Peyer's patch (tissue), 4 donors: ENCODE results near the gene KRI1. TPM values are rescaled to one million over a fixed set of nuclear protein-coding genes. Genes with fewer than 3 reads are reported as not detected.

Source experiments
- DNase-seq, 3 donors: peaks; one replicate each; pipeline ENCODE4 v3.0.0-alpha.2; 2017 to 2019
- H3K27ac ChIP-seq, 4 donors: fragments of 200-600 bp; sonication (generic); one replicate each; pipeline ENCODE4 v1.5.1; 2016 to 2019
- H3K27me3 ChIP-seq, 2 donors: fragments of 200-600 bp; sonication (generic); one replicate each; pipeline ENCODE4 v1.5.1; 2019
- H3K36me3 ChIP-seq, 3 donors: fragments of 200-600 bp; sonication (generic); one replicate each; pipeline ENCODE4 v1.5.1; 2016 to 2019
- H3K4me1 ChIP-seq, 4 donors: fragments of 200-600 bp; sonication (generic); one replicate each; pipeline ENCODE4 v1.5.1; 2016 to 2019
- H3K4me3 ChIP-seq, 4 donors: fragments of 200-600 bp; sonication (generic); 1 replicate in 3 of 4; 2 replicates in 1 of 4; pipeline ENCODE4 v1.5.1; 2016 to 2019; ENCODE audit warnings: mild to moderate bottlenecking in 1 of 4
- H3K9me3 ChIP-seq, 4 donors: fragments of 200-600 bp; sonication (generic); one replicate each; pipeline ENCODE4 v1.5.1; 2016 to 2019; ENCODE audit warnings: mild to moderate bottlenecking in 1 of 4
- POLR2A ChIP-seq, 2 donors: fragments of 450-650 bp; IDR thresholded peaks; one replicate each; pipeline ENCODE4 v1.5.1; 2017; ENCODE audit warnings: antibody characterized with exemption in 2 of 2, mild to moderate bottlenecking in 2 of 2, moderate library complexity in 2 of 2
- total RNA-seq, 4 donors: library from RNA; depleted of rRNA; stranded (reverse); fragments of >200 nt; gene quantifications; one replicate each; pipeline ENCODE4 v1.1.0, GENCODE V29; 2016
- TF ChIP-seq, protein P1 (sequence below), 6 experiments: fragments of 450-650 bp in 4 of 6; fragments of 200-600 bp in 2 of 6; sonication (generic) in 1 of 6; IDR thresholded peaks; one replicate each; pipeline ENCODE4 v1.5.1; 2017 to 2019; ENCODE audit warnings: antibody characterized with exemption in 6 of 6, mild to moderate bottlenecking in 3 of 6, moderate library complexity in 1 of 6

Gene KRI1
- total RNA-seq, 4 donors from 2014 or later, result 16.3 to 97.4 (median 20.0) TPM

GRCh38 chr19:10523135-10523636 lies 42.6 kb downstream of the KRI1 start:
- Histone ChIP-seq H3K9me3 (no peaks in the 10 kb centered on the region), H3K4me3 (no peak overlapping the region), H3K4me1 (peaks cover 0 to 8% (median 4%) of the 10 kb centered on the region in 4 donors), H3K27me3 (peaks cover 0 to 5% of the 10 kb centered on the region in 2 donors), H3K27ac (no peak overlapping the region), H3K36me3 (no peaks in the 10 kb centered on the region)
- DNase-seq, result no peak
- TF ChIP-seq, protein P1, sequence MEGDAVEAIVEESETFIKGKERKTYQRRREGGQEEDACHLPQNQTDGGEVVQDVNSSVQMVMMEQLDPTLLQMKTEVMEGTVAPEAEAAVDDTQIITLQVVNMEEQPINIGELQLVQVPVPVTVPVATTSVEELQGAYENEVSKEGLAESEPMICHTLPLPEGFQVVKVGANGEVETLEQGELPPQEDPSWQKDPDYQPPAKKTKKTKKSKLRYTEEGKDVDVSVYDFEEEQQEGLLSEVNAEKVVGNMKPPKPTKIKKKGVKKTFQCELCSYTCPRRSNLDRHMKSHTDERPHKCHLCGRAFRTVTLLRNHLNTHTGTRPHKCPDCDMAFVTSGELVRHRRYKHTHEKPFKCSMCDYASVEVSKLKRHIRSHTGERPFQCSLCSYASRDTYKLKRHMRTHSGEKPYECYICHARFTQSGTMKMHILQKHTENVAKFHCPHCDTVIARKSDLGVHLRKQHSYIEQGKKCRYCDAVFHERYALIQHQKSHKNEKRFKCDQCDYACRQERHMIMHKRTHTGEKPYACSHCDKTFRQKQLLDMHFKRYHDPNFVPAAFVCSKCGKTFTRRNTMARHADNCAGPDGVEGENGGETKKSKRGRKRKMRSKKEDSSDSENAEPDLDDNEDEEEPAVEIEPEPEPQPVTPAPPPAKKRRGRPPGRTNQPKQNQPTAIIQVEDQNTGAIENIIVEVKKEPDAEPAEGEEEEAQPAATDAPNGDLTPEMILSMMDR (IDR thresholded peaks at IDR 0.05), result no peak
- TF ChIP-seq POLR2A (IDR thresholded peaks at IDR 0.05), result no peak

DNA sequence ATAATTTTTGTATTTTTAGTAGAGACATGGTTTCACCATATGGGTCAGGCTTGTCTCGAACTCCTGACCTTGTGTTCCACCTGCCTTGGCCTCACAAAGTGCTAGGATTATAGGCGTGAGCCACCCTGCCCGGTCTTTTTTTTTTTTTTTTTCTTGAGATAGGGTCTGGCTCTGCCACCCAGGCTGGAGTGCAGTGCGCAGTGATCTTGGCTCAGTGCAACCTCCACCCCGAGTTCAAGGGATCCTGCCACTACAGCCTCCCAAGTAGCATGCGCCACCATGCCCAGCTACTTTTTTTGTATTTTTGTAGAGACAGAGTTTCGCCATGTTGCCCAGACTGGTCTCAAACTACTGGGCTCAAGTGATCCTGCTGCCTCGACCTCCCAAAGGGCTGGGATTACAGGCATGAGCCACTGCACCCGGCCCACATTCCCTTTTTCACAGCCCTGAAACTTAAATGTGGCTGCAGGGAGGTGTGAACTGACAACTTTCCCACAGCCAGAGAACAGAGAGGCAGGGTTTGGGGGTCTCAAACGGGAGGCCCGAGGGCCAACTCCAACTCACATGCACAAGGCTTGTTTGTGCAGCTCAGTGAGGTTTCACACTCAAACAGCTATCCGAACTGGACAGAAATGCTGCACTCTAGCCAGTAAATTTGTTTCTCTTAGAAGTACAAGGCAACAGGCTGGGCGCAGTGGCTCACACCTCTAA lies 44.2 kb downstream of the KRI1 start:
- Histone ChIP-seq H3K9me3 (no peaks in the 10 kb centered on the region), H3K4me3 (no peak overlapping the region), H3K4me1 (peaks cover 0 to 23% (median 8%) of the 10 kb centered on the region in 4 donors), H3K27ac (no peak overlapping the region), H3K27me3 (peaks cover 0 to 15% of the 10 kb centered on the region in 2 donors), H3K36me3 (no peaks in the 10 kb centered on the region)
- no peak for DNase-seq
- TF ChIP-seq, protein P1 (IDR thresholded peaks at IDR 0.05), result no peak
- no peak for TF ChIP-seq POLR2A (IDR thresholded peaks at IDR 0.05)

DNA sequence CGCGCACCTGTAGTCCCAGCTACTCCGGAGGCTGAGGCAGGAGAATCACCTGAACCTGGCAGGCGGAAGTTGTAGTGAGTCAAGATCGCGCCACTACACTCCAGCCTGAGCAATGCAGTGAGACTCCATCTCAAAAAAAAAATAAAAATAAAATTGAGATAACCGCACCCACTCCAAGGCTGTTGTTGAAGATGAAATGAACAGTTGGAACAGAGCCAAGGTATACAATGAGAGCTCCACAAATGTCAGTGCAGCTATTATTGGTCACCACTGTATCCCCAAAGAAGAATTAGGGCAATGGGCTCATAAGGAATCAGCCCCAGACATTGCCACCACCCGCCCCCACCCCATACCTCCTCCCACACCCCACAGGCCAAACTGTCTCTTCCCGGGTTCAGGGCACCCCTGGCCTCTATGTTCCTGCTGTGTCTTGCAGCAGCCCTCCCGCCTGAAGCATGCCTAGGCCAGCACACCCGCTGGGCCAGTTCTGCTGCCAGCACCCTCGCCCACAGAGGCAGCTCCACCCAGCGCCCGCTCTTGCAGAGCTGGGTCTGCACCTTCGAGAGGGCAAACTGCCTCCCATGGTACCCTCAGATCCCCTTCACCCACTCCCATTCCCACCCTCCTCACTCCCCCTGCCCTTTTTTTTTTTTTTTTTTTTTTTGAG lies 45.0 kb downstream of the KRI1 start:
- Histone ChIP-seq H3K4me1 (peaks cover 0 to 23% (median 8%) of the 10 kb centered on the region in 4 donors), H3K27ac (no peak overlapping the region), H3K4me3 (no peak overlapping the region), H3K9me3 (no peaks in the 10 kb centered on the region), H3K27me3 (peaks cover 0 to 15% of the 10 kb centered on the region in 2 donors), H3K36me3 (no peaks in the 10 kb centered on the region)
- no peak for DNase-seq
- TF ChIP-seq, protein P1 (IDR thresholded peaks at IDR 0.05), result no peak
- no peak for TF ChIP-seq POLR2A (IDR thresholded peaks at IDR 0.05)

DNA sequence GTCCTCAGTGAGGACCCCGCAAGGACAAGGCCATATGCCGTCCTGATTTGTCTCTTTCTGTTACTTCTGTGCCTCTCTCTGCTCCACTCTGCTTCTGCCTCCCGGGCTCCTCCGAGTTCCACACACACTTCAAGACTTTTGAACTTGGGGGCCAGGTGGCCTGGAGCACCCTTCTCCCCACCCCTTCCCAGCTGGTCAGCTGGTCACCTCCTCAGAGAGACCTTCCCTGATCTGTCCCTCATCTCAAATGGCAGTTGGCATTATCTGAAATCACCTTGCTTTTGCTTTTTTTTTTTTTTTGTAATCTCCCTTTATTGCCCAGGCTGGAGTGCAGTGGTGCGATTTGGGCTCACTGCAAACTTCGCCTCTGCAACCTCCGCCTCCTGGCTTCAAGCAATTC lies 46.4 kb downstream of the KRI1 start:
- Histone ChIP-seq H3K9me3 (no peaks in the 10 kb centered on the region), H3K27me3 (peaks cover 0 to 26% of the 10 kb centered on the region in 2 donors), H3K36me3 (no peaks in the 10 kb centered on the region), H3K4me3 (no peak overlapping the region), H3K27ac (no peak overlapping the region), H3K4me1 (peaks cover 0 to 23% (median 8%) of the 10 kb centered on the region in 4 donors)
- no peak for DNase-seq
- TF ChIP-seq, protein P1 (IDR thresholded peaks at IDR 0.05), result no peak
- TF ChIP-seq POLR2A (IDR thresholded peaks at IDR 0.05), result no peak

GRCh38 chr19:10518444-10519361 lies 47.1 kb downstream of the KRI1 start:
- DNase-seq, result no peak
- TF ChIP-seq, protein P1 (IDR thresholded peaks at IDR 0.05), result no peak
- TF ChIP-seq POLR2A (IDR thresholded peaks at IDR 0.05), result no peak
- Histone ChIP-seq H3K36me3 (no peaks in the 10 kb centered on the region), H3K27ac (no peak overlapping the region), H3K9me3 (no peaks in the 10 kb centered on the region), H3K4me1 (peaks cover 0 to 23% (median 8%) of the 10 kb centered on the region in 4 donors), H3K27me3 (peaks cover 0 to 33% of the 10 kb centered on the region in 2 donors), H3K4me3 (no peak overlapping the region)
